ENCODE results near the gene HNF1B.

Gene HNF1B

GRCh38 chr17:37671028-37671823 lies 73.6 kb downstream of the HNF1B start:
- no peak for DNase-seq (ENCODE audit: low spot score)

GRCh38 chr17:37667039-37667438 lies 77.8 kb downstream of the HNF1B start:
- DNase-seq (ENCODE audit: low spot score): no peak

GRCh38 chr17:37664214-37664613 lies 80.6 kb downstream of the HNF1B start:
- no peak for DNase-seq (ENCODE audit: low spot score)

- DNase-seq (ENCODE audit: low spot score): no peak
Measured at GRCh38 chr17:37662353-37662752, 82.5 kb downstream of the HNF1B start.

GRCh38 chr17:37661400-37662014 lies 83.4 kb downstream of the HNF1B start:
- no peak for DNase-seq (ENCODE audit: low spot score)

- DNase-seq (ENCODE audit: low spot score): no peak
Measured at GRCh38 chr17:37659925-37660324, 84.9 kb downstream of the HNF1B start.

GRCh38 chr17:37657202-37657601 lies 87.7 kb downstream of the HNF1B start:
- DNase-seq (ENCODE audit: low spot score): no peak

GRCh38 chr17:37651849-37652248 lies 93.0 kb downstream of the HNF1B start:
- DNase-seq (ENCODE audit: low spot score): no peak

GRCh38 chr17:37650419-37651003 lies 94.3 kb downstream of the HNF1B start:
- peak; percentile 34 for DNase-seq (ENCODE audit: low spot score)

GRCh38 chr17:37648555-37648954 lies 96.3 kb downstream of the HNF1B start:
- no peak for DNase-seq (ENCODE audit: low spot score)

- no peak for DNase-seq (ENCODE audit: low spot score)
Measured at GRCh38 chr17:37647856-37648255, 97.0 kb downstream of the HNF1B start.

- DNase-seq (ENCODE audit: low spot score): no peak
Measured at GRCh38 chr17:37643869-37644268, 101.0 kb downstream of the HNF1B start.

- DNase-seq (ENCODE audit: low spot score): peak; percentile 89
Measured at GRCh38 chr17:37643118-37643766, 101.6 kb downstream of the HNF1B start, which contains the start of gene DDX52. Gene DDX52 (minus strand): TSS chr17:37643446. CDS start chr17:37643420, 26 bp downstream.

- no peak for DNase-seq (ENCODE audit: low spot score)
Measured at GRCh38 chr17:37642681-37643080, 102.2 kb downstream of the HNF1B start.

GRCh38 chr17:37640015-37640414 lies 104.8 kb downstream of the HNF1B start:
- no peak for DNase-seq (ENCODE audit: low spot score)

GRCh38 chr17:37637956-37638355 lies 106.9 kb downstream of the HNF1B start:
- DNase-seq (ENCODE audit: low spot score): no peak

Measured in globus pallidus (tissue), 1 donor.